ENCODE measurements around the gene ZYG11B. TPM values are rescaled to one million over a fixed set of nuclear protein-coding genes. Genes with fewer than 3 reads are reported as not detected.

The ZYG11B gene
- total and polyA plus RNA-seq, 2 of the 13 experiments (the other 11 are each of a cell fraction or from before 2014, with no cell fraction given), result 6.9 to 17.9 TPM

DNA sequence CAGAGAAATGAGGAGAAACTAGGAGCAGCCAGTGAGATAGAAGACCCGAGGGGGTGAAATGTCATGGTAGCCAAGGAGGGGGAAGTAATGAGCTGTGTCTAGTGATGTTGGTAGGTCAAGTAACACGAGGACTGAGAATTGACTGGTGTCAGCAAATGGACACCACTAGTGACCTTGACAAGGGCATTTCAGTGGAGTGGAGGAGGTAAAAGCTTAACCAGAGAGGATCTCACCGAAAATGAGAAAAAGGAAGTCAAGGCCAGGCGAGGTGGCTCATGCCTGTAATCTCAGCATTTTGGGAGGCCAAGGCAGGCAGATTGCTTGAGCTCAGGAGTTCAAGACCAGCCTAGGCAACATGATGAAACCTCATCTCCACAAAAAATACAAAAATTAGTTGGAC lies 3.0 kb upstream of the ZYG11B start:
- Histone ChIP-seq H4K20me1 (ENCODE audit: insufficient read depth, low read length) (no peaks in the 10 kb centered on the region; the same call in 1 of the 2 replicates), H3K4me1 (ENCODE audit: insufficient read depth, low read length) (peaks cover 23% of the 10 kb centered on the region), H3K4me3 (replicated peaks in 1 of 3; ENCODE audit: insufficient read depth in 1 of 3, low read depth in 2 of 3, low read length in 3 of 3) (no peak overlapping the region), H3K79me2 (ENCODE audit: insufficient read depth, low read length) (peaks cover 15% of the 10 kb centered on the region), H3K27me3 (ENCODE audit: control insufficient read depth in 1 of 2, insufficient read depth in 2 of 2, low read length in 2 of 2) (no peaks in the 10 kb centered on the region; a peak in 2 of 5 replicates), H3K27ac (ENCODE audit: extremely low read length, insufficient read depth, low read length) (no peak overlapping the region), H3K4me2 (ENCODE audit: low read depth, low read length) (no peak overlapping the region), H3K36me3 (replicated peaks in 1 of 2; ENCODE audit: control insufficient read depth in 1 of 2, insufficient read depth in 2 of 2, low read length in 2 of 2) (no peaks in the 10 kb centered on the region), H3K9ac (ENCODE audit: insufficient read depth, low read depth, low read length) (no peak overlapping the region), H3K9me3 (ENCODE audit: low read length) (no peaks in the 10 kb centered on the region), H2AFZ (ENCODE audit: low read length) (no peak overlapping the region)
- DNase-seq (ENCODE audit: low spot score) (no peak), FAIRE-seq (no peak), ATAC-seq (no peak)
- 29% methylated on average over 4 of the region's 4 CpGs for WGBS (ENCODE audit: low lambda C conversion rate)
- in situ Hi-C loops (cut with HindIII; ENCODE audit: extremely low pct_ligation_motif_present, low pct_unique_long_range_greater_than_20kb), result no loop called here
- POLR2A ChIA-PET, result interaction anchor here (1.0 to 1.2 kb wide), 2 partner anchors 20 to 198 kb away, joined by 3 to 5 read pairs; partner anchors contain the start of gene ECHDC2
- intact Hi-C loops (cut with micrococcal nuclease; ENCODE audit: unreplicated experiment), result no loop called here
- no TSS peak for BruUV-seq (replicated peaks)
- TF ChIP-seq MYNN (CRISPR knock-in tag; IDR thresholded peaks at IDR 0.05; ENCODE audit: low read depth), result no peak
- no peak for TF ChIP-seq PHF21A (CRISPR knock-in tag; IDR thresholded peaks at IDR 0.05)
- no peak for TF ChIP-seq CAMTA2 (CRISPR knock-in tag; IDR thresholded peaks at IDR 0.05; ENCODE audit: borderline replicate concordance)
- TF ChIP-seq CBX1 (IDR thresholded peaks at IDR 0.05; ENCODE audit: low read depth), result no peak
- TF ChIP-seq, protein P1, sequence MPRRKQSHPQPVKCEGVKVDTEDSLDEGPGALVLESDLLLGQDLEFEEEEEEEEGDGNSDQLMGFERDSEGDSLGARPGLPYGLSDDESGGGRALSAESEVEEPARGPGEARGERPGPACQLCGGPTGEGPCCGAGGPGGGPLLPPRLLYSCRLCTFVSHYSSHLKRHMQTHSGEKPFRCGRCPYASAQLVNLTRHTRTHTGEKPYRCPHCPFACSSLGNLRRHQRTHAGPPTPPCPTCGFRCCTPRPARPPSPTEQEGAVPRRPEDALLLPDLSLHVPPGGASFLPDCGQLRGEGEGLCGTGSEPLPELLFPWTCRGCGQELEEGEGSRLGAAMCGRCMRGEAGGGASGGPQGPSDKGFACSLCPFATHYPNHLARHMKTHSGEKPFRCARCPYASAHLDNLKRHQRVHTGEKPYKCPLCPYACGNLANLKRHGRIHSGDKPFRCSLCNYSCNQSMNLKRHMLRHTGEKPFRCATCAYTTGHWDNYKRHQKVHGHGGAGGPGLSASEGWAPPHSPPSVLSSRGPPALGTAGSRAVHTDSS (CRISPR knock-in tag; conservative IDR thresholded peaks at IDR 0.05), result no peak
- no peak for TF ChIP-seq RARA (CRISPR knock-in tag; IDR thresholded peaks at IDR 0.05)
- CTCF ChIA-PET (ENCODE audit: low intra/inter-chr PET ratio, low total read pairs), result no interaction called here

DNA sequence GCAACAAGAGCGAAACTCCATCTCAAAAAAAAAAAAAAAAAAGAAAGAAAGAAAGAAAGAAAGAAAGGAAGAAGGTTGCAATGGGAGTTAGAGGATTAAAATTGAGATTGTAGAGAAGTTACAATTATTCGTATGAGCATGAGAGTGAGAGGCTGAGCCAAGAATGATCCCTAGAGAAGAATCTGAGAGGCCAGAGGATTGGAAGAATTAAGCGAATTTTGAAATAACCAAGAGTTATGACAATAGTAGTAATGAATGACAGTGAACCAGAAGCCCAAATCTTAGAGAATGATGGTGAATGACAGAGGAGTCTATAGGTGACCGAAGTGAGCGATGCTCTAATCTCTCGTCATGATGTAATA lies 369 bp upstream of the ZYG11B start:
- POLR2A ChIA-PET, result interaction anchor here (0.8 to 2.5 kb wide), 6 partner anchors 12 to 420 kb away, joined by 3 to 21 read pairs (median 4); partner anchors contain the start of genes ECHDC2 and SCP2
- TF ChIP-seq ZNF570 (CRISPR knock-in tag; IDR thresholded peaks at IDR 0.05; ENCODE audit: borderline replicate concordance) (no peak), RBM22 (optimal IDR thresholded peaks at IDR 0.05; ENCODE audit: low read length) (no peak), SP5 (CRISPR knock-in tag; IDR thresholded peaks at IDR 0.05; ENCODE audit: borderline replicate concordance, low read depth) (no peak), ZNF577 (CRISPR knock-in tag; IDR thresholded peaks at IDR 0.05; ENCODE audit: borderline replicate concordance, low read depth) (no peak), CCDC6 (CRISPR knock-in tag; IDR thresholded peaks at IDR 0.05) (0 out of 2 replicates have a peak, but pooled peaks have one; percentile 18), SMARCC2 (IDR thresholded peaks at IDR 0.05) (no peak), NAIF1 (CRISPR knock-in tag; IDR thresholded peaks at IDR 0.05; ENCODE audit: borderline replicate concordance) (0 out of 2 replicates have a peak, but pooled peaks have one; percentile 67)
- TF ChIP-seq, protein P2, sequence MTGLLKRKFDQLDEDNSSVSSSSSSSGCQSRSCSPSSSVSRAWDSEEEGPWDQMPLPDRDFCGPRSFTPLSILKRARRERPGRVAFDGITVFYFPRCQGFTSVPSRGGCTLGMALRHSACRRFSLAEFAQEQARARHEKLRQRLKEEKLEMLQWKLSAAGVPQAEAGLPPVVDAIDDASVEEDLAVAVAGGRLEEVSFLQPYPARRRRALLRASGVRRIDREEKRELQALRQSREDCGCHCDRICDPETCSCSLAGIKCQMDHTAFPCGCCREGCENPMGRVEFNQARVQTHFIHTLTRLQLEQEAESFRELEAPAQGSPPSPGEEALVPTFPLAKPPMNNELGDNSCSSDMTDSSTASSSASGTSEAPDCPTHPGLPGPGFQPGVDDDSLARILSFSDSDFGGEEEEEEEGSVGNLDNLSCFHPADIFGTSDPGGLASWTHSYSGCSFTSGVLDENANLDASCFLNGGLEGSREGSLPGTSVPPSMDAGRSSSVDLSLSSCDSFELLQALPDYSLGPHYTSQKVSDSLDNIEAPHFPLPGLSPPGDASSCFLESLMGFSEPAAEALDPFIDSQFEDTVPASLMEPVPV (CRISPR knock-in tag; IDR thresholded peaks at IDR 0.05), result 0 out of 2 replicates have a peak, but pooled peaks have one; percentile 12

More for the DNA sequence above, 369 bp upstream of the ZYG11B start:
- peak overlapping the region; percentile 59 for H3K9ac ChIP-seq (ENCODE audit: insufficient read depth, low read depth, low read length)
- FAIRE-seq (no peak), DNase-seq (ENCODE audit: low spot score) (no peak), ATAC-seq (no peak)
- peaks cover 24% of the 10 kb centered on the region for H3K79me2 ChIP-seq (ENCODE audit: insufficient read depth, low read length)
- BruUV-seq (replicated peaks), result no TSS peak
- H3K4me1 ChIP-seq (ENCODE audit: insufficient read depth, low read length), result peaks cover 34% of the 10 kb centered on the region
- CTCF ChIA-PET (ENCODE audit: low intra/inter-chr PET ratio, low total read pairs), result no interaction called here
- no peaks in the 10 kb centered on the region; the same call in 1 of the 2 replicates for H4K20me1 ChIP-seq (ENCODE audit: insufficient read depth, low read length)
- 10% methylated on average over 6 of the region's 6 CpGs for WGBS (ENCODE audit: low lambda C conversion rate)
- H3K36me3 ChIP-seq (replicated peaks in 1 of 2; ENCODE audit: control insufficient read depth in 1 of 2, insufficient read depth in 2 of 2, low read length in 2 of 2), result no peaks in the 10 kb centered on the region
- no peaks in the 10 kb centered on the region; a peak in 2 of 5 replicates for H3K27me3 ChIP-seq (ENCODE audit: control insufficient read depth in 1 of 2, insufficient read depth in 2 of 2, low read length in 2 of 2)
- H3K4me2 ChIP-seq (ENCODE audit: low read depth, low read length), result peak overlapping the region; percentile 94
- no peak overlapping the region for H3K27ac ChIP-seq (ENCODE audit: extremely low read length, insufficient read depth, low read length)
- no peaks in the 10 kb centered on the region for H3K9me3 ChIP-seq (ENCODE audit: low read length)
- peak overlapping the region; percentile 99 for H2AFZ ChIP-seq (ENCODE audit: low read length)
- in situ Hi-C loops (cut with HindIII; ENCODE audit: extremely low pct_ligation_motif_present, low pct_unique_long_range_greater_than_20kb) (no loop called here), intact Hi-C loops (cut with micrococcal nuclease; ENCODE audit: unreplicated experiment) (loop anchor here (2.0 kb wide), 1 partner anchor 25 kb away; no protein-coding TSS in a partner anchor)
- peak overlapping the region; percentile 53 to 92 (median 90) for H3K4me3 ChIP-seq (replicated peaks in 1 of 3; ENCODE audit: insufficient read depth in 1 of 3, low read depth in 2 of 3, low read length in 3 of 3)

All from HepG2 (cell line).